Measurements from ENCODE around the gene DISP2. TPM values are rescaled to one million over a fixed set of nuclear protein-coding genes. Genes with fewer than 3 reads are reported as not detected.

DISP2 gene
- total and polyA plus RNA-seq, 9 of the 15 experiments (the other 6 are each of a cell fraction or from before 2014, with no cell fraction given) = 0.06 to 0.89 (median 0.15) TPM; not detected in 1

DNA sequence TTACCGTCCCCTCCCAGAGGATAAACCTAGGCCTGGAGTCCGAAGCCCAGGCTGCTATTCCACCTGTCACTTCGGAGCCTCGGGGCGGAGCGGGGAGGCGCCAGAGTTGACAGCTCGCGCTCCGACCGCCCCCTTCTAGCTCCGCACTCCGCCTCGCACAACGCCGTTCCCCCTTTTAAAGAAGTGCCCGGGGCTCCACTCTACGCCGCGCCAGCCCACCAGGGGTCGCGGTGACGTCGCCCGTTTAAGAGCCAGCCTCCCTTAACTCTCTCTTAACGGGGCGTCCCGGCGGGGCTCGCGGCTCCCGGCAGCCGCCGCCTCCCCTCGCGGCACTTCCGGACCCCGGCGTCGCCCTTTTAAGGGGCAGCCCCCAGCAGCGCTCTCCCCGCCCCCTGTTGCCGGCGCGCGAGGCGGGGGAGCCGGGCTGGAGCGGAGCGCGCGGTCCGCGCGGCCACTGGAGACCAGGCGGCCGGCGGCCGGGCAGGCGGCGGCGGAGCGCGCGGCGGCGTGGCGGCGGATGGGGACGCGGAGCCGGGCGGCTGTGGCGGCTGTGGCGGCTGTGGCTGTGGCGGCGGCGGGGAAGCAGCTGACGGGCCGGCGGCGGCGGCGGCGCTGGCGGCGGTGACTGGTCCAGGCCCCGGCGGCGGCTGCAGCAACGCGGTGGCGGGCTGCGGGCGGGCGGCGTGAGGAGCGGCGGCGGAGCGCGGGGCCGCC is 34.6 kb upstream of the DISP2 start, which contains the start of gene INAFM2 (continued):
- TF ChIP-seq STAG1 (CRISPR knock-in tag; IDR thresholded peaks at IDR 0.05; ENCODE audit: borderline replicate concordance) (0 out of 2 replicates have a peak, but pooled peaks have one; percentile 13), RFX7 (CRISPR knock-in tag; IDR thresholded peaks at IDR 0.05) (no peak), ETV1 (tag; conservative IDR thresholded peaks at IDR 0.05; ENCODE audit: low read depth) (peak; percentile 71), JUND (IDR thresholded peaks at IDR 0.05; ENCODE audit: borderline replicate concordance, low read depth, low read length) (peak; percentile 91), JUND (tag; IDR thresholded peaks at IDR 0.05; ENCODE audit: borderline replicate concordance, low read depth, low read length) (peak; percentile 32; the same call in 1 of the 3 replicates), ZNF766 (CRISPR knock-in tag; conservative IDR thresholded peaks at IDR 0.05) (no peak), PHF21A (IDR thresholded peaks at IDR 0.05; ENCODE audit: borderline replicate concordance, low read depth) (0 out of 2 replicates have a peak, but pooled peaks have one; percentile 56), SRF (CRISPR knock-in tag; IDR thresholded peaks at IDR 0.05) (peak in 1 of 2 experiments; percentile 71; a peak in 1 of 4 replicates), EHMT2 (IDR thresholded peaks at IDR 0.05) (no peak)
- TF ChIP-seq, protein P1, sequence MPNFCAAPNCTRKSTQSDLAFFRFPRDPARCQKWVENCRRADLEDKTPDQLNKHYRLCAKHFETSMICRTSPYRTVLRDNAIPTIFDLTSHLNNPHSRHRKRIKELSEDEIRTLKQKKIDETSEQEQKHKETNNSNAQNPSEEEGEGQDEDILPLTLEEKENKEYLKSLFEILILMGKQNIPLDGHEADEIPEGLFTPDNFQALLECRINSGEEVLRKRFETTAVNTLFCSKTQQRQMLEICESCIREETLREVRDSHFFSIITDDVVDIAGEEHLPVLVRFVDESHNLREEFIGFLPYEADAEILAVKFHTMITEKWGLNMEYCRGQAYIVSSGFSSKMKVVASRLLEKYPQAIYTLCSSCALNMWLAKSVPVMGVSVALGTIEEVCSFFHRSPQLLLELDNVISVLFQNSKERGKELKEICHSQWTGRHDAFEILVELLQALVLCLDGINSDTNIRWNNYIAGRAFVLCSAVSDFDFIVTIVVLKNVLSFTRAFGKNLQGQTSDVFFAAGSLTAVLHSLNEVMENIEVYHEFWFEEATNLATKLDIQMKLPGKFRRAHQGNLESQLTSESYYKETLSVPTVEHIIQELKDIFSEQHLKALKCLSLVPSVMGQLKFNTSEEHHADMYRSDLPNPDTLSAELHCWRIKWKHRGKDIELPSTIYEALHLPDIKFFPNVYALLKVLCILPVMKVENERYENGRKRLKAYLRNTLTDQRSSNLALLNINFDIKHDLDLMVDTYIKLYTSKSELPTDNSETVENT (CRISPR knock-in tag; IDR thresholded peaks at IDR 0.05) = no peak
- TF ChIP-seq, protein P2, sequence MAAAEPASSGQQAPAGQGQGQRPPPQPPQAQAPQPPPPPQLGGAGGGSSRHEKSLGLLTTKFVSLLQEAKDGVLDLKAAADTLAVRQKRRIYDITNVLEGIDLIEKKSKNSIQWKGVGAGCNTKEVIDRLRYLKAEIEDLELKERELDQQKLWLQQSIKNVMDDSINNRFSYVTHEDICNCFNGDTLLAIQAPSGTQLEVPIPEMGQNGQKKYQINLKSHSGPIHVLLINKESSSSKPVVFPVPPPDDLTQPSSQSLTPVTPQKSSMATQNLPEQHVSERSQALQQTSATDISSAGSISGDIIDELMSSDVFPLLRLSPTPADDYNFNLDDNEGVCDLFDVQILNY (CRISPR knock-in tag; IDR thresholded peaks at IDR 0.05) = peak; percentile 97
- TF ChIP-seq, protein P3, sequence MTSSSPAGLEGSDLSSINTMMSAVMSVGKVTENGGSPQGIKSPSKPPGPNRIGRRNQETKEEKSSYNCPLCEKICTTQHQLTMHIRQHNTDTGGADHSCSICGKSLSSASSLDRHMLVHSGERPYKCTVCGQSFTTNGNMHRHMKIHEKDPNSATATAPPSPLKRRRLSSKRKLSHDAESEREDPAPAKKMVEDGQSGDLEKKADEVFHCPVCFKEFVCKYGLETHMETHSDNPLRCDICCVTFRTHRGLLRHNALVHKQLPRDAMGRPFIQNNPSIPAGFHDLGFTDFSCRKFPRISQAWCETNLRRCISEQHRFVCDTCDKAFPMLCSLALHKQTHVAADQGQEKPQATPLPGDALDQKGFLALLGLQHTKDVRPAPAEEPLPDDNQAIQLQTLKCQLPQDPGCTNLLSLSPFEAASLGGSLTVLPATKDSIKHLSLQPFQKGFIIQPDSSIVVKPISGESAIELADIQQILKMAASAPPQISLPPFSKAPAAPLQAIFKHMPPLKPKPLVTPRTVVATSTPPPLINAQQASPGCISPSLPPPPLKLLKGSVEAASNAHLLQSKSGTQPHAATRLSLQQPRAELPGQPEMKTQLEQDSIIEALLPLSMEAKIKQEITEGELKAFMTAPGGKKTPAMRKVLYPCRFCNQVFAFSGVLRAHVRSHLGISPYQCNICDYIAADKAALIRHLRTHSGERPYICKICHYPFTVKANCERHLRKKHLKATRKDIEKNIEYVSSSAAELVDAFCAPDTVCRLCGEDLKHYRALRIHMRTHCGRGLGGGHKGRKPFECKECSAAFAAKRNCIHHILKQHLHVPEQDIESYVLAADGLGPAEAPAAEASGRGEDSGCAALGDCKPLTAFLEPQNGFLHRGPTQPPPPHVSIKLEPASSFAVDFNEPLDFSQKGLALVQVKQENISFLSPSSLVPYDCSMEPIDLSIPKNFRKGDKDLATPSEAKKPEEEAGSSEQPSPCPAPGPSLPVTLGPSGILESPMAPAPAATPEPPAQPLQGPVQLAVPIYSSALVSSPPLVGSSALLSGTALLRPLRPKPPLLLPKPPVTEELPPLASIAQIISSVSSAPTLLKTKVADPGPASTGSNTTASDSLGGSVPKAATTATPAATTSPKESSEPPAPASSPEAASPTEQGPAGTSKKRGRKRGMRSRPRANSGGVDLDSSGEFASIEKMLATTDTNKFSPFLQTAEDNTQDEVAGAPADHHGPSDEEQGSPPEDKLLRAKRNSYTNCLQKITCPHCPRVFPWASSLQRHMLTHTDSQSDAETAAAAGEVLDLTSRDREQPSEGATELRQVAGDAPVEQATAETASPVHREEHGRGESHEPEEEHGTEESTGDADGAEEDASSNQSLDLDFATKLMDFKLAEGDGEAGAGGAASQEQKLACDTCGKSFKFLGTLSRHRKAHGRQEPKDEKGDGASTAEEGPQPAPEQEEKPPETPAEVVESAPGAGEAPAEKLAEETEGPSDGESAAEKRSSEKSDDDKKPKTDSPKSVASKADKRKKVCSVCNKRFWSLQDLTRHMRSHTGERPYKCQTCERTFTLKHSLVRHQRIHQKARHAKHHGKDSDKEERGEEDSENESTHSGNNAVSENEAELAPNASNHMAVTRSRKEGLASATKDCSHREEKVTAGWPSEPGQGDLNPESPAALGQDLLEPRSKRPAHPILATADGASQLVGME (CRISPR knock-in tag; IDR thresholded peaks at IDR 0.05) = 0 out of 2 replicates have a peak, but pooled peaks have one; percentile 8

Data from K562 (cell line).